ENCODE measurements around the gene PSORS1C2. TPM values are rescaled to one million over a fixed set of nuclear protein-coding genes. Genes with fewer than 3 reads are reported as not detected.

PSORS1C2 gene
- total RNA-seq, 2 experiments from 2014 or later = not detected

GRCh38 chr6:31091680-31092079 lies 47.2 kb downstream of the PSORS1C2 start:
- peaks cover 8% of the 10 kb centered on the region for H3K27me3 Mint-ChIP-seq
- H3K36me3 Mint-ChIP-seq = no peaks in the 10 kb centered on the region
- H3K27ac Mint-ChIP-seq = no peak overlapping the region
- peaks cover 19% of the 10 kb centered on the region for H3K4me1 Mint-ChIP-seq
- H3K9me3 Mint-ChIP-seq (ENCODE audit: low read depth) = no peaks in the 10 kb centered on the region
- DNase-seq = no peak
- CTCF ChIA-PET = interaction anchor here (0.9 to 4.2 kb wide), 5 partner anchors 9 to 270 kb away, joined by 3 to 23 read pairs (median 4); no protein-coding TSS in a partner anchor
- H3K4me3 Mint-ChIP-seq = no peak overlapping the region
- ATAC-seq = no peak

GRCh38 chr6:31090973-31091364 lies 47.9 kb downstream of the PSORS1C2 start:
- no peak for ATAC-seq
- Mint-ChIP-seq H3K4me1 (peaks cover 19% of the 10 kb centered on the region), H3K27ac (no peak overlapping the region), H3K4me3 (no peak overlapping the region), H3K9me3 (ENCODE audit: low read depth) (no peaks in the 10 kb centered on the region), H3K27me3 (peaks cover 9% of the 10 kb centered on the region), H3K36me3 (no peaks in the 10 kb centered on the region)
- CTCF ChIA-PET = interaction anchor here (1.1 to 4.5 kb wide), 4 partner anchors 12 to 353 kb away, joined by 3 to 27 read pairs (median 4); no protein-coding TSS in a partner anchor
- DNase-seq = no peak

- H3K36me3 Mint-ChIP-seq = no peaks in the 10 kb centered on the region
- no peaks in the 10 kb centered on the region for H3K9me3 Mint-ChIP-seq (ENCODE audit: low read depth)
- DNase-seq (no peak), ATAC-seq (no peak)
- H3K4me1 Mint-ChIP-seq = peaks cover 19% of the 10 kb centered on the region
- CTCF ChIA-PET = interaction anchor here (1.1 to 4.5 kb wide), 2 partner anchors 11 to 353 kb away, joined by 3 to 27 read pairs; no protein-coding TSS in a partner anchor
- no peak overlapping the region for H3K27ac Mint-ChIP-seq
- no peak overlapping the region for H3K4me3 Mint-ChIP-seq
- peaks cover 14% of the 10 kb centered on the region for H3K27me3 Mint-ChIP-seq
These were observed 48.4 kb downstream of the PSORS1C2 start for GRCh38 chr6:31090275-31090972.

Other genes with a start within 250 kb of the PSORS1C2 start
- gene GTF2H4, start 230.9 kb downstream of the PSORS1C2 start, total RNA-seq = 10 to 100 TPM; 30.0 to 34.9 TPM
- 10 to 100 TPM; 46.6 to 54.1 TPM for gene VARS2, start 224.8 kb downstream of the PSORS1C2 start, total RNA-seq
- not detected for gene SFTA2, start 206.9 kb downstream of the PSORS1C2 start, total RNA-seq
- not detected for gene MUCL3, start 198.1 kb downstream of the PSORS1C2 start, total RNA-seq
- not detected for gene MUC21, start 155.3 kb downstream of the PSORS1C2 start, total RNA-seq
- not detected for gene MUC22, start 128.6 kb downstream of the PSORS1C2 start, total RNA-seq
- gene C6orf15, start 26.5 kb downstream of the PSORS1C2 start, total RNA-seq = not detected
- under 1 TPM in 1 of 2 experiments, not detected in 1; 0.26 TPM for gene PSORS1C1, start 24.3 kb downstream of the PSORS1C2 start, total RNA-seq
- gene CDSN, start 18.6 kb downstream of the PSORS1C2 start, total RNA-seq = not detected
- 10 to 100 TPM; 48.3 to 57.9 TPM for gene CCHCR1, start 18.7 kb upstream of the PSORS1C2 start, total RNA-seq
- 100 to 1,000 TPM; 100 to 106 TPM for gene TCF19, start 19.5 kb upstream of the PSORS1C2 start, total RNA-seq
- not detected for gene POU5F1, start 31.6 kb upstream of the PSORS1C2 start, total RNA-seq
- 1,000 to 10,000 TPM; 1,097 to 1,393 TPM for gene HLA-C, start 133.0 kb upstream of the PSORS1C2 start, total RNA-seq
- 1,000 to 10,000 TPM; 4,786 to 5,045 TPM for gene HLA-B, start 218.1 kb upstream of the PSORS1C2 start, total RNA-seq

All from activated CD8-positive, alpha-beta memory T cell treated with anti-CD3 and anti-CD28 coated beads, Interleukin-2, amount 10 ng/mL, durations not matched to agents 7 days and 5 days (primary cell).